Stimulated activated CD8-positive, alpha-beta memory T cell treated with anti-CD3 and anti-CD28 coated beads, Interleukin-15, amount 100 ng/mL, for 1 hour (primary cell): ENCODE results near the gene TBC1D20.
"Not testable (repeated sequence)": the region's sequence is repeated elsewhere in the genome, so short reads cannot be mapped to it uniquely, and the experiment has no call there.

Source experiments
- DNase-seq: peaks from one replicate; pipeline ENCODE4 v3.0.0-alpha.2; 2020; ENCODE audit warnings: low read depth

The TBC1D20 gene

GRCh38 chr20:476561-477249 lies 14.4 kb upstream of the TBC1D20 start:
- not testable (repeated sequence) for DNase-seq

GRCh38 chr20:475463-476357 lies 13.4 kb upstream of the TBC1D20 start:
- no peak for DNase-seq

- no peak for DNase-seq
Measured at GRCh38 chr20:474581-474980, 12.2 kb upstream of the TBC1D20 start.

GRCh38 chr20:472889-473292 lies 10.6 kb upstream of the TBC1D20 start:
- DNase-seq = no peak

GRCh38 chr20:472137-472846 lies 10.0 kb upstream of the TBC1D20 start:
- DNase-seq = no peak

GRCh38 chr20:469746-470490 lies 7.6 kb upstream of the TBC1D20 start:
- no peak for DNase-seq

- DNase-seq = no peak
Measured at GRCh38 chr20:467755-468154, 5.4 kb upstream of the TBC1D20 start.

GRCh38 chr20:461254-462198 lies 807 bp downstream of the TBC1D20 start:
- peak; percentile 21 for DNase-seq

GRCh38 chr20:460707-461106 lies 1.6 kb downstream of the TBC1D20 start:
- no peak for DNase-seq

- no peak for DNase-seq
Measured at GRCh38 chr20:460180-460579, 2.2 kb downstream of the TBC1D20 start.

- DNase-seq = no peak
Measured at GRCh38 chr20:458776-459175, 3.6 kb downstream of the TBC1D20 start.

GRCh38 chr20:454951-455350 lies 7.4 kb downstream of the TBC1D20 start:
- DNase-seq = no peak

GRCh38 chr20:452021-452420 lies 10.3 kb downstream of the TBC1D20 start:
- not testable (repeated sequence) for DNase-seq

- no peak for DNase-seq
Measured at GRCh38 chr20:445514-446336, 16.6 kb downstream of the TBC1D20 start.

GRCh38 chr20:444862-445426 lies 17.4 kb downstream of the TBC1D20 start:
- no peak for DNase-seq

- DNase-seq = no peak
Measured at GRCh38 chr20:444117-444516, 18.2 kb downstream of the TBC1D20 start.

- DNase-seq = no peak
Measured at GRCh38 chr20:443223-443775, 19.0 kb downstream of the TBC1D20 start.

- no peak for DNase-seq
Measured at GRCh38 chr20:440636-441035, 21.7 kb downstream of the TBC1D20 start.

GRCh38 chr20:440148-440547 lies 22.2 kb downstream of the TBC1D20 start:
- DNase-seq = no peak
